GM12864 (cell line): ENCODE results near the gene SLIT1.

Source experiments
- DNase-seq: peaks from one replicate; pipeline ENCODE4 v3.0.0-alpha.2; 2011; ENCODE audit warnings: low read depth
- H3K4me3 ChIP-seq: 2 replicates; pipeline ENCODE4 v1.5.1; 2011; ENCODE audit warnings: mild to moderate bottlenecking, low read depth, low read length, control low read depth
- TF ChIP-seq, protein P1 (sequence below): IDR thresholded peaks from 2 replicates; pipeline ENCODE4 v1.5.1; 2011; ENCODE audit warnings: low read depth, mild to moderate bottlenecking, moderate library complexity, low read length, control low read depth, inconsistent platforms; ENCODE audit errors: missing control alignments

SLIT1 gene

DNA sequence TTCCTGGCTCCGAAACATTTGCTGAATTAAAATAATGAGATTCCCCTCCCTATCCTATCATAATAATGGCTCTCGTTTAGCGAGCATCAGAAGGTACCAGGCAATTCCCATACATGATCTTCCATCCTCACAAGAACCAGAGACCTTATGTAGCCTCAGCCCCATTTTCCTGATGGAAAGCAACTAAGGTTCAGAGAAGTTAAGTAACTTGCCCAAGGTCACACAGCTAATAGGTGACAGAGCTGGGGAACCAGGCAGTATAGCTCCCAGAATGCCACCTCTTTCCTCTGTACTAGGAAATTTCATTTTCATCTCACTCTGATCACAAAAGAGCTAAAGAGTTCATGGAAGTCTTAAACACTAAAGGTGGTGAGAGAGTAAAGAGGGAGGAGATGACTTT lies 2.4 kb downstream of the SLIT1 start:
- DNase-seq: no peak
- TF ChIP-seq, protein P1, sequence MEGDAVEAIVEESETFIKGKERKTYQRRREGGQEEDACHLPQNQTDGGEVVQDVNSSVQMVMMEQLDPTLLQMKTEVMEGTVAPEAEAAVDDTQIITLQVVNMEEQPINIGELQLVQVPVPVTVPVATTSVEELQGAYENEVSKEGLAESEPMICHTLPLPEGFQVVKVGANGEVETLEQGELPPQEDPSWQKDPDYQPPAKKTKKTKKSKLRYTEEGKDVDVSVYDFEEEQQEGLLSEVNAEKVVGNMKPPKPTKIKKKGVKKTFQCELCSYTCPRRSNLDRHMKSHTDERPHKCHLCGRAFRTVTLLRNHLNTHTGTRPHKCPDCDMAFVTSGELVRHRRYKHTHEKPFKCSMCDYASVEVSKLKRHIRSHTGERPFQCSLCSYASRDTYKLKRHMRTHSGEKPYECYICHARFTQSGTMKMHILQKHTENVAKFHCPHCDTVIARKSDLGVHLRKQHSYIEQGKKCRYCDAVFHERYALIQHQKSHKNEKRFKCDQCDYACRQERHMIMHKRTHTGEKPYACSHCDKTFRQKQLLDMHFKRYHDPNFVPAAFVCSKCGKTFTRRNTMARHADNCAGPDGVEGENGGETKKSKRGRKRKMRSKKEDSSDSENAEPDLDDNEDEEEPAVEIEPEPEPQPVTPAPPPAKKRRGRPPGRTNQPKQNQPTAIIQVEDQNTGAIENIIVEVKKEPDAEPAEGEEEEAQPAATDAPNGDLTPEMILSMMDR: no peak

GRCh38 chr10:97182288-97182990 lies 3.3 kb downstream of the SLIT1 start:
- TF ChIP-seq, protein P1: no peak
- no peak for DNase-seq
- H3K4me3 ChIP-seq: no peak overlapping the region

More for the DNA sequence above, 2.4 kb downstream of the SLIT1 start:
- no peak overlapping the region for H3K4me3 ChIP-seq

GRCh38 chr10:97180986-97181385 lies 4.8 kb downstream of the SLIT1 start:
- no peak overlapping the region for H3K4me3 ChIP-seq
- TF ChIP-seq, protein P1: no peak
- no peak for DNase-seq

GRCh38 chr10:97180363-97180755 lies 5.4 kb downstream of the SLIT1 start:
- no peak overlapping the region for H3K4me3 ChIP-seq

DNA sequence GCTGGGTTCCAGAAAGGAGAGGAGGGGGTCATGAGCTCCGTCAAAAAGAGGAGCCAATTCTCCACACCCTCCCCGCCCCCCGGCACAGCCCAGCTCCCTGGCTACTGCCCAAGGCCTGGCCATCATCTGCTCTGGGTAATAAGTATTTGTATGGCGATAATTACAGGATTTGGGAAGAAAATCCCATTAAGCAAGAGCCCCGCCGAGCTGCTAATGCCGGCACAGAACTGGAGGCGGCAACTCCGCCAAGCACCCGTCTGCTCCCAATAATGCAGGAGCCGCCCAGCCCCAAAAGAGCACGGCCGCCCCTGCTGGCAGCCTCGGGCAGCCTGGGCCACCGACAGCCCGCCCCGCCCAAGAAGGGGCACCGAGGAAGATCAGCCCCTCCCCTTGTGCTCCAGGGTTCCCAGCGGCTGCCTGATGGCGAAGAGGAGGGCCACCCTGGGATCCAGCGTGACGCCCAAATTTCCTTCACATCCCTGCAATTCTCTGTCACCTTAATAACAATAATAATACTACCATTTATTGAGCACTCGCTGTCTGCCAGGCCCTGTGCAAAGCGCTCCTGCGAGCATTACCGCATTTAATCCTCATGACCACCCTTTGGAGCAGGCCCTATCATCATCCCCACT lies 5.9 kb downstream of the SLIT1 start:
- H3K4me3 ChIP-seq: no peak overlapping the region
- no peak for DNase-seq
- TF ChIP-seq, protein P1: peak; percentile 25

More at GRCh38 chr10:97180363-97180755, 5.4 kb downstream of the SLIT1 start:
- TF ChIP-seq, protein P1: no peak
- DNase-seq: no peak

- H3K4me3 ChIP-seq: no peak overlapping the region
- TF ChIP-seq, protein P1: no peak
- DNase-seq: no peak
Measured at GRCh38 chr10:97179311-97179710, 6.4 kb downstream of the SLIT1 start.

DNA sequence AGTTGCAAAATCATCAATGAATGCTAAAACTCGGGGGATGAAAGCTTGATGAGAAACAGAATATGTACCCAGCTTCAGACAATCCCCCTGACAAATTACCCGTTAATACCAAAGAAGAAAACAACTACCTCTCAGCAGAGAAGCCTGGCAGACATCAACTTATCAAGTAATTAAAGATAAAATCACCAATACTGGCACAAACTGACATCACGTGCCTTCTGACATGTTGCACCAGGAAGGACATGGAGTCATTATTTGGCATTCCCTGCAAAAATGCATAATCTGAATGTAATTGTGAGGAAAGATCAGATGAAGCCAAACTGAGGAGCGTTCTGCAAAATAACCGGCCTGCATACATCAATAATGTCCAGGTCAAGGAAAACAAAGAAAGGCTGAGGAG lies 7.7 kb downstream of the SLIT1 start:
- DNase-seq: no peak
- TF ChIP-seq, protein P1: no peak
- H3K4me3 ChIP-seq: no peak overlapping the region
